HFFc6 (cell line): Measurements from ENCODE around the gene CD96. TPM values are rescaled to one million over a fixed set of nuclear protein-coding genes. Genes with fewer than 3 reads are reported as not detected.
"Not testable (repeated sequence)": the region's sequence is repeated elsewhere in the genome, so short reads cannot be mapped to it uniquely, and the experiment has no call there.

Source experiments
- DNase-seq: peaks from one replicate; pipeline ENCODE4 v3.0.0-alpha.2; 2018
- H3K27ac Mint-ChIP-seq: 2 replicates; pipeline ENCODE4 v1.8.0; 2020; ENCODE audit warnings: mild to moderate bottlenecking, mixed read lengths
- H3K27me3 Mint-ChIP-seq: 2 replicates; pipeline ENCODE4 v1.8.0; 2021; ENCODE audit warnings: mild to moderate bottlenecking, moderate library complexity, mixed read lengths; ENCODE audit not compliant: insufficient read depth
- H3K36me3 Mint-ChIP-seq: 2 replicates; pipeline ENCODE4 v1.8.0; 2021; ENCODE audit warnings: low read depth, mixed read lengths
- H3K4me1 Mint-ChIP-seq: 2 replicates; pipeline ENCODE4 v1.8.0; 2020; ENCODE audit warnings: low read depth, mixed read lengths
- H3K4me3 Mint-ChIP-seq: 2 replicates; pipeline ENCODE4 v1.8.0; 2020; ENCODE audit warnings: mild to moderate bottlenecking, moderate library complexity, mixed read lengths
- H3K9me3 Mint-ChIP-seq: 2 replicates; pipeline ENCODE4 v1.8.0; 2020; ENCODE audit warnings: mild to moderate bottlenecking, mixed read lengths
- CTCF ChIP-seq: fragments of 200-600 bp; sonication (generic); IDR thresholded peaks from 2 replicates; pipeline ENCODE4 v1.5.0; 2021; ENCODE audit warnings: antibody characterized with exemption, mild to moderate bottlenecking
- total RNA-seq, 6 experiments: library from RNA; stranded (reverse); fragmentation: NEBNext Ultra II Directional; extraction: Animal tissue kit (Norgen Biotek cat#: 25700); gene quantifications; 2 replicates in 1 of 6; 3 replicates in 5 of 6; pipeline ENCODE4 v1.2.3, GENCODE V29; 2021

The CD96 gene
- total RNA-seq, 6 experiments from 2014 or later = not detected

DNA sequence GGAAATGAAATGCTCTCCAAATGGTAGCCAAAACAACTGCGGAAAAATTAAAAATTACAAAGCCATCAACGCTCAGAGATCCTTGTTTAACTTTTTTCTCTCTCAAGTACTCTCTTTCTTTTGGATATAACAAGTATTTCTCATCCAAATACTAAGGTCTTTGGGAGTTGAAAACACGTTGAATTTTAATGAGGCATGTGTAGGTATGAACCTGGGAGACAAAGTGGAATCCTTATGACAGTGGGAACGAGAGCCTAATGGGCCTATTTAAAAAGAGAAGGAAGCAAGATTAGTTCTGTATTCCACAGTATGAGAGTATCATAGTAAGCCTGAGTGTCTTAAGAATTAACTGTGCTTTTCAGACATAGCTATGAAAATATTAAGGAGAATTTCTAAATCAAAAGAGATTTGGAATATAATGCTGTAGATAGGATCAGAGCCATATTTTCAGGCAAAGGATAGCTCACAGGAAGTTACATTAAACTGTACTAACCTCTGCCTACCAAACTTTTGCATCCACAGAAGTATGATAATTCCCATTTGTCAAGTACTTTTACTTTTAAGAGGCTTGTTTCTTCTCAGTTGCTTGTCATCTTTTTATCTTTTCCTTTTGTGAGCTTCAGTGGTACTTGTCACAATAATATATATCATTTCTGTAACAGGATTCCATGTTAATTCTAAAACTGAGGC lies 759 bp downstream of the CD96 start:
- H3K4me3 Mint-ChIP-seq = no peak overlapping the region
- peaks cover 25% of the 10 kb centered on the region for H3K4me1 Mint-ChIP-seq
- H3K27me3 Mint-ChIP-seq = peaks cover 1% of the 10 kb centered on the region; the same call in 1 of the 2 replicates
- H3K27ac Mint-ChIP-seq = no peak overlapping the region
- TF ChIP-seq CTCF = no peak
- no peak for DNase-seq
- H3K36me3 Mint-ChIP-seq = no peaks in the 10 kb centered on the region
- H3K9me3 Mint-ChIP-seq = no peaks in the 10 kb centered on the region

DNA sequence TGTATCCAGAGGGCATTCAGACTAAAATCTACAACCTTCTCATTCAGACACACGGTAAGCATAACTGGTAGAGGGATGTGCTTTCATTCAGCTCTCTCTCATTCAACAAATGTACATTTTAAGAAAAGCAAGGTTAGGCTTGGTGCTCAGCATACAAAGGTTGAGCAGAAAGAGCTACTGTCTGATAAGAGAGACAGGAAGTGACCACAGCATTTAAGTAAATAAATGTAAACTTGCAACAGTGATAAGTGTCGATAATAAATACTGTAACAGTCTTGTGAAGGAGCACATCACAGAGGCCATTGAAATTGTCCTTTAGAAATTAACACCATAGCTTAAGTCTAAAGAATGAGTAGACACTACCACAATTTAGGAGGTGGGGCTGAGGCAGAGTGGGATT lies 3.4 kb downstream of the CD96 start:
- no peak for TF ChIP-seq CTCF
- Mint-ChIP-seq H3K9me3 (no peaks in the 10 kb centered on the region), H3K4me1 (peaks cover 10% of the 10 kb centered on the region), H3K4me3 (no peak overlapping the region), H3K27me3 (peaks cover 1% of the 10 kb centered on the region; the same call in 1 of the 2 replicates), H3K27ac (no peak overlapping the region), H3K36me3 (no peaks in the 10 kb centered on the region)
- no peak for DNase-seq

DNA sequence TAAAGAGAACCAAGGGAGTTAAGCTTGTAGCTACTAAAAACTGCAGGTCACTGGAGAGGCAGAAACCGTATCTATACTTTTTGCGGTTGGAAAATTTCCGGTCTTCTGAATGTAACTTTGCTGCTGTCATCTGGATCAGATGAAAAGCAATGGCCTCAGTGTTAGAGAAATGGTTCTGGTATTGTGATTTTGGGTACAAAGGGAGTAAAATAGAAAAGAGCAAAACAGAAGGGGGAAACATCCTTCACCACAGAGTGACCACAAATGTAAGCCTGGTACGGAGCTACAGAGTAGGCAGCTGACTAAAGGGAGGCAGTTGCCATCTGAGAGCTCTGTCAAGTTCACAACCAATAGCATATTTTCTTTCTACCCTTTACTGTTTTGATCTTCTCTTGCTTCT lies 5.6 kb downstream of the CD96 start:
- peaks cover 10% of the 10 kb centered on the region; the same call in 1 of the 2 replicates for H3K4me1 Mint-ChIP-seq
- no peaks in the 10 kb centered on the region for H3K36me3 Mint-ChIP-seq
- no peak overlapping the region for H3K4me3 Mint-ChIP-seq
- no peak for DNase-seq
- H3K27me3 Mint-ChIP-seq = peaks cover 1% of the 10 kb centered on the region; the same call in 1 of the 2 replicates
- H3K27ac Mint-ChIP-seq = no peak overlapping the region
- no peaks in the 10 kb centered on the region for H3K9me3 Mint-ChIP-seq
- TF ChIP-seq CTCF = no peak

DNA sequence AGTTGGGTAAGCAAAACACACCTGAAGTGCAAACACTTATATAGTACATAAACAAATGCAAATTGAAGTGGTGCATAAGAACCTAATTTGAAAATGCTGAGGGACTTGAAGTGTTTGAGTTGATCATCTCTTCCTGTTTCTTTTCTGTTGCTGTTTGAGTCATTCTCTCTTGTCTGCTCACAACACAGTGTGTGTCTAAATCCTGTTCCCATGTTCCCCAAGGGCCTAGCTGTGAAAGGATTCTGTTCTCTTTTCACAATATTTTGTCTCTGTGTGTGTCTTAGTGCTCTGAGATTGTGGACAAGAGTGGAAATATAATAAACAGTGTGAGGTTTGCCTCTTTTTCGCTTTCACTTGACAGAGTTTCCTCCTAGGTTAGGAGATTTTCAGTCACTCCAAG lies 6.1 kb downstream of the CD96 start:
- Mint-ChIP-seq H3K4me3 (no peak overlapping the region), H3K9me3 (no peaks in the 10 kb centered on the region), H3K4me1 (peaks cover 10% of the 10 kb centered on the region; the same call in 1 of the 2 replicates), H3K27ac (no peak overlapping the region), H3K36me3 (no peaks in the 10 kb centered on the region), H3K27me3 (peaks cover 1% of the 10 kb centered on the region; the same call in 1 of the 2 replicates)
- DNase-seq = no peak
- no peak for TF ChIP-seq CTCF

DNA sequence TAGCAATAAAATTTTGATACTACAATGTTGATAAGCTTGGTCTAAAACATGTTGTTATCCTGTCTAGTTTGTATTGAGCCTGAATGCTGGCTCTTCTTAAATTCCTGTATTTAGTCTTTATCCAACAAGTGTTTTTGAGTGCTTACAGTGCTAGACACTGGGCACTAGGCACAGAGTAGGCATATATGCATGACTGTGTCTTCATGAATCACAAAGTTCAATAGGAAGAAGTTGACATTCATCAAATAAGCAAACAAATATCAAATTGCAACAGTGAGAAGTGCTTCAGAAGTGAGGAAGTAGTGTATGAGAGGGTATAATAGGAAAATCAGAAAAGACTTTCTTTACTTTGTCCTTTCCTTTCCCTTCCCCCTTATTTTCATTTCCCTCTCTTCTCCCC lies 6.8 kb downstream of the CD96 start:
- no peak for DNase-seq
- peaks cover 10% of the 10 kb centered on the region; the same call in 1 of the 2 replicates for H3K4me1 Mint-ChIP-seq
- H3K27ac Mint-ChIP-seq = no peak overlapping the region
- no peaks in the 10 kb centered on the region for H3K36me3 Mint-ChIP-seq
- no peak for TF ChIP-seq CTCF
- H3K4me3 Mint-ChIP-seq = no peak overlapping the region
- no peaks in the 10 kb centered on the region for H3K9me3 Mint-ChIP-seq
- H3K27me3 Mint-ChIP-seq = peaks cover 1% of the 10 kb centered on the region; the same call in 1 of the 2 replicates

DNA sequence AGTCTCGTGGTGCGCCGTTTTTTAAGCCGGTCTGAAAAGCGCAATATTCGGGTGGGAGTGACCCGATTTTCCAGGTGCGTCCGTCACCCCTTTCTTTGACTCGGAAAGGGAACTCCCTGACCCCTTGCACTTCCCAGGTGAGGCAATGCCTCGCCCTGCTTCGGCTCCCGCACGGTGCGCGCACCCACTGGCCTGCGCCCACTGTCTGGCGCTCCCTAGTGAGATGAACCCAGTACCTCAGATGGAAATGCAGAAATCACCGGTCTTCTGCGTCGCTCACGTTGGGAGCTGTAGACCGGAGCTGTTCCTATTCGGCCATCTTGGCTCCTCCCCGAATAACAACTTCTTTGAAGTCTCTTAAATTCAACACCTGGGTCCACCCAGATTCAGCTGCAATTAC lies 19.9 kb downstream of the CD96 start:
- not testable (repeated sequence) for H3K9me3 Mint-ChIP-seq, H3K4me1 Mint-ChIP-seq, H3K27me3 Mint-ChIP-seq, H3K36me3 Mint-ChIP-seq, H3K27ac Mint-ChIP-seq, H3K4me3 Mint-ChIP-seq, DNase-seq
